HG03135 (cell line): ENCODE measurements around the gene SRCIN1.

Experiments used
- ATAC-seq: cut with Tn5 transposase; IDR thresholded peaks from one replicate; pipeline ENCODE4 v1.9.1; 2021; ENCODE audit warnings: mild to moderate bottlenecking, moderate library complexity; ENCODE audit not compliant: unreplicated experiment

The SRCIN1 gene

GRCh38 chr17:38583176-38583575, 22.6 kb downstream of the SRCIN1 start:
- no peak for ATAC-seq

GRCh38 chr17:38582069-38582468, 23.7 kb downstream of the SRCIN1 start:
- ATAC-seq: no peak

- no peak for ATAC-seq
Measured at GRCh38 chr17:38579934-38580333, 25.8 kb downstream of the SRCIN1 start.

- ATAC-seq: no peak
Measured at GRCh38 chr17:38579083-38579480, 26.7 kb downstream of the SRCIN1 start.

- no peak for ATAC-seq
Measured at GRCh38 chr17:38578229-38579082, 27.3 kb downstream of the SRCIN1 start.

- no peak for ATAC-seq
Measured at GRCh38 chr17:38577645-38578173, 28.0 kb downstream of the SRCIN1 start.

GRCh38 chr17:38577244-38577643, 28.5 kb downstream of the SRCIN1 start:
- no peak for ATAC-seq

GRCh38 chr17:38575781-38576180, 30.0 kb downstream of the SRCIN1 start:
- no peak for ATAC-seq

GRCh38 chr17:38574712-38575111, 31.0 kb downstream of the SRCIN1 start:
- no peak for ATAC-seq

- no peak for ATAC-seq
Measured at GRCh38 chr17:38572669-38573365, 32.9 kb downstream of the SRCIN1 start.

GRCh38 chr17:38571833-38572668, 33.7 kb downstream of the SRCIN1 start:
- ATAC-seq: no peak

GRCh38 chr17:38569701-38570512, 35.8 kb downstream of the SRCIN1 start:
- ATAC-seq: no peak

- no peak for ATAC-seq
Measured at GRCh38 chr17:38568845-38569510, 36.8 kb downstream of the SRCIN1 start.

GRCh38 chr17:38568274-38568673, 37.5 kb downstream of the SRCIN1 start:
- ATAC-seq: no peak

- ATAC-seq: no peak
Measured at GRCh38 chr17:38567350-38567749, 38.4 kb downstream of the SRCIN1 start.

GRCh38 chr17:38566666-38567031, 39.1 kb downstream of the SRCIN1 start:
- no peak for ATAC-seq

GRCh38 chr17:38565853-38566665, 39.7 kb downstream of the SRCIN1 start:
- ATAC-seq: no peak

- no peak for ATAC-seq
Measured at GRCh38 chr17:38564869-38565268, 40.9 kb downstream of the SRCIN1 start.

GRCh38 chr17:38564254-38564837, 41.4 kb downstream of the SRCIN1 start:
- no peak for ATAC-seq
